ENCODE measurements around the gene ATP1A1. TPM values are rescaled to one million over a fixed set of nuclear protein-coding genes. Genes with fewer than 3 reads are reported as not detected.

ATP1A1 gene
- total RNA-seq, 2 donors from 2014 or later = 259 to 313 TPM

DNA sequence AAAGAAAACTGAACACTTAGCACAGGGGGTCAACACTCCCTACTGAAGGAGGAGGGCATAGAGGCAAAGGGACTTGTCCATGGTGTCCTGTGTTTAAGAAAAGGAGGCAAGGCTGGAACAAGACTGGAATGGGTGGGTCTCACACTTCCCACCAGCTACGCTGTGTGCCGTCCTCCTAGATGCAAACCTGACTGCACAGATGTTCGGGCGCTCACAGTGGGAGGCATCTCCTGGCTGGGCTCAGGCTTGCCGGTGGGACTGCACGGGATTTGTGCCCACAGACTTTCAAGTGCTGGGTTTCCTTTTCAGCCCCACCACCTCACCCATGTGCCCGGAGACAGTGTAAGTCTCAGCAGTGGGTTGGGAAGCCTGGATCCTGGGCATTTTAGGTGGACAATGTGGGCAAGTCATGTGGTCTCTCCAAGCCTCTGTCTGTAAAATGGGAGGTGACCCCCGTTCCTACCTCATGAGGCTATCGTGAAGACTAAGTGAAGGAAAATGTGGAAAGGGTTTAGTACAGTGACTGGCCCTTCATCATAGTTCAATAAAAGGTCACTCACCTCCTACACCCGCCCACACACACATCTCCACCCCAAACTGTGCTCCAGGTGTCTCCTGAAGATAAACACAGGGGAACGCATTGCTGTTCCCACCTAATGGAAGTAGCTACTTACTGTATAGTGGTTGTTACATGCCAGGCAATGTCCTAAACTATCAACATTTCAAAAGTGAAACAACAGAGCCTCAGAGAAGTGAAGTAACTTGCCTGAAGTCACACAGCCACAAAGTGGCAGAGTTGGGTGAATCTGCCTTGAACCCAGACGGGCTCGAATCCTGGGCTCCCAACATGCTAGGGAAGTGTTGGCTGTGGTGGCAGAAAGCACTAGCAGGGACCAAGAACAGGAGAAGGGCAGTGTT is 36.0 kb downstream of the ATP1A1 start:
- H3K4me3 Mint-ChIP-seq = no peak overlapping the region
- ATAC-seq = no peak
- no peak for DNase-seq
- H3K27me3 Mint-ChIP-seq = no peaks in the 10 kb centered on the region
- peaks cover 25% of the 10 kb centered on the region for H3K4me1 Mint-ChIP-seq
- H3K9me3 ChIP-seq (ENCODE audit: control insufficient read depth, low read length, poor library complexity, severe bottlenecking) = no peaks in the 10 kb centered on the region
- peaks cover 10% of the 10 kb centered on the region for H3K36me3 Mint-ChIP-seq (ENCODE audit: low read depth)
- H3K27ac Mint-ChIP-seq = peak overlapping the region; percentile 27

DNA sequence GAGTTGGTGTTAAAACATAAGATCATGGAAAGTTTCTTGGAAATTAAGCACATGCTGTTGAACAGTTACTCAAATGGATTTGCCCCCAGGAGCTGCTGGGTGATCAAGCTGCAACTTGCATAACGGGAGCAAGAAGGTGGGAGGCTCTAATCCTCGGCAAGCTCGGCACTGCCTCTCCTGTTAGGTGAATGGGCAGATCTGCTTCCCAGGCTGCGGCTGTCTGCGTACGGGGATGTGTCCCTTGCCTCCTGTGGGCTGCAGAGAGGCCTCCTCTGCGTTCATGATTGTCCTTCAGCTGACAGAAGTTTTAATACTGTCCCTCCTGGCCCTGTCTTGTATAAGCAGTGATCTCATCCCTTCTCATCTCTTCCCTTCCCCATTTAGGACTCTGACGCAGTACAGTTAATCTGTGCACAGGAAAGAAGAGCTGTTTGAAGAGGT is 36.7 kb downstream of the ATP1A1 start:
- H3K36me3 Mint-ChIP-seq (ENCODE audit: low read depth) = peaks cover 10% of the 10 kb centered on the region
- H3K9me3 ChIP-seq (ENCODE audit: control insufficient read depth, low read length, poor library complexity, severe bottlenecking) = no peaks in the 10 kb centered on the region
- no peak overlapping the region for H3K4me3 Mint-ChIP-seq
- ATAC-seq (no peak), DNase-seq (no peak)
- no peaks in the 10 kb centered on the region for H3K27me3 Mint-ChIP-seq
- H3K4me1 Mint-ChIP-seq = peaks cover 26% of the 10 kb centered on the region
- peak overlapping the region; percentile 27 for H3K27ac Mint-ChIP-seq

DNA sequence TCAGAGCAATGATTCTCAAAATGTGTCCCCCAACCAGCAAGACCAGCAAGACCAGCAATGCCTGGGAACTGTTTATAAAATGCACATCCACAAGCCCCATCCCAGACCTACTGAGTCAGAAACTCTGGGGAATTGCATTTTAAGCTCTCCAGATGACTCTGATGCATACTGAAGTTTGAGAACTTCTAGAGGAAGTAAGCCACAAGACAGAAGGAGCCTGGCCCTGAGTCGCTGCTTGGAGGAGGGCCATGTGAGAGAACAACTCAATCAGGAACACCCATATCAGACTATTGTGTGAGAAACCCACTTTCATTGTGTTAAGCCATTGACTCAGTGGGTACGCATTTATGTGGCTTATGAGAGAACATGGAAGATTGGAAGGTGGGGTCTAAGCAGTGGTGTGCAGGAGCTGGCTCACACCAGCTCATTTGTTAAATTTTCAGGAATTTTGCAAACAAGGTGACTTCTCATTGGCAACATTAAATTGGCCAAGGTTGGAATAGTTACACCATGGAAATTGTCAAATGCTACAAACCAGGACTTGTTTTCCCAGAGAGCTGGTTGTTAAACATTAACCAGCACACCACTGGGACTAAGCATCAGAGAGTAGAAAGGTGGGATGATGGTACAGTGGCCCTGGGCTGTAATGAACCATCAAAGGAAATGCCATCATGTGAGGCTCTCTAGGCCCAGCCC is 38.9 kb downstream of the ATP1A1 start:
- H3K9me3 ChIP-seq (ENCODE audit: control insufficient read depth, low read length, poor library complexity, severe bottlenecking) = no peaks in the 10 kb centered on the region
- DNase-seq (no peak), ATAC-seq (no peak)
- H3K27me3 Mint-ChIP-seq = no peaks in the 10 kb centered on the region
- H3K27ac Mint-ChIP-seq = no peak overlapping the region
- peaks cover 30% of the 10 kb centered on the region for H3K4me1 Mint-ChIP-seq
- peaks cover 1% of the 10 kb centered on the region for H3K36me3 Mint-ChIP-seq (ENCODE audit: low read depth)
- H3K4me3 Mint-ChIP-seq = no peak overlapping the region

DNA sequence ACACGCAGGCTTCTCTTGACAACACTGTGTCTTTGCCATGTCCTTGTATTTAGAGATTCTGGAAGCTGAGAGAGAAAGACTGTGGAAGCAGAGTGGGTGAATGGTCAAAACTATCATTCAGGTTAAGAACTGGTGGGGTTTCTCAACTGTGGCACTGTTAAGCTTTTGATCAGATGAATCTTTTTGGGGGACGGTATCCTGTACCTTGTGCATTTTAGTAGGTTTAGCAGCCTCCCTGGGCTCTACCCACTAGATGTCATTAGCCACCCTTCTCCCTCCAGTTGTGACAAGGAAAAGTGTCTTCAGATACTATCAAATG is 39.4 kb downstream of the ATP1A1 start:
- Mint-ChIP-seq H3K27ac (no peak overlapping the region), H3K27me3 (no peaks in the 10 kb centered on the region), H3K4me3 (no peak overlapping the region), H3K4me1 (peaks cover 31% of the 10 kb centered on the region), H3K36me3 (ENCODE audit: low read depth) (no peaks in the 10 kb centered on the region)
- DNase-seq (no peak), ATAC-seq (no peak)
- H3K9me3 ChIP-seq (ENCODE audit: control insufficient read depth, low read length, poor library complexity, severe bottlenecking) = no peaks in the 10 kb centered on the region

DNA sequence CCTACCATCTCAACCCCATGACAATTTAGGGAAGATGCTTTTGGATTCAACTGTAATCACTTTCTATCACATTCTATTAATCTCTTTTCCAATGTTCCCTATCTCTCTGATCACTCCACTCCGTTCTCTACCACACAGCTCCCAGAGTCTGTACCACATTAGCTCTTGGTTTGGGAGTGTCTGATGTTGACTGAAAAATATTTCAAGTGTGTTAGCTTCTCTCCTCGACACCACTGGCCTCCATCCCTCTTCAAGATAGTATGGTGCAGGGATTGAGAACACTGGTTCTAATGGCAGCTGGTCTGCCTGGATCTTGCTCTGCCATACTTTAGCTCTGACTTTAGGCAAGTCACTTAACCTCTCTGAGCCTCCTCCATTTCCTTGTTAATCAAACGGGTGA is 39.9 kb downstream of the ATP1A1 start:
- H3K27ac Mint-ChIP-seq = no peak overlapping the region
- H3K36me3 Mint-ChIP-seq (ENCODE audit: low read depth) = no peaks in the 10 kb centered on the region
- peaks cover 31% of the 10 kb centered on the region for H3K4me1 Mint-ChIP-seq

DNA sequence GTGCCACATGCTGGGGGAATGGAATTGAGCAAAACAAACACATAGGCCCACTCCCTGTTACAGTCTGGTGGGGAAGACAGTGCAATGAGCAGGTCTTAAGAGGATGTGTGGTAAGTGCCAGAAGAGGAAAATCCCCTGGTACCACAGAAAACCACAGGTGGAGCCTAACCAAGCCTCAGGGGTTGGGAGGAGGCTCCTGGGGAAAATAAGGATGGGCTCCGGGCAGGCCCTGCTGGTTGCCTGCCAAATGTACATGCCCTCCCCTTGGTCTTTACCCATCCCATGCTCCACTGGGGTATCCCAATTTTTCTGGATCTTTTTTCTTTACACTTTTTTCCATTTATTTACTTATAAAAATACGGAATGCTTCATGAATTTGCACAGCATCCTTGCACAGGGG is 40.4 kb downstream of the ATP1A1 start:
- H3K27me3 Mint-ChIP-seq = no peaks in the 10 kb centered on the region
- peak overlapping the region; percentile 44 for H3K27ac Mint-ChIP-seq
- ATAC-seq (no peak), DNase-seq (no peak)
- H3K4me3 Mint-ChIP-seq = no peak overlapping the region
- H3K4me1 Mint-ChIP-seq = peaks cover 35% of the 10 kb centered on the region
- no peaks in the 10 kb centered on the region for H3K36me3 Mint-ChIP-seq (ENCODE audit: low read depth)
- H3K9me3 ChIP-seq (ENCODE audit: control insufficient read depth, low read length, poor library complexity, severe bottlenecking) = no peaks in the 10 kb centered on the region

More for the DNA sequence above, 39.9 kb downstream of the ATP1A1 start:
- Mint-ChIP-seq H3K27me3 (no peaks in the 10 kb centered on the region), H3K4me3 (no peak overlapping the region)
- DNase-seq (no peak), ATAC-seq (no peak)
- no peaks in the 10 kb centered on the region for H3K9me3 ChIP-seq (ENCODE audit: control insufficient read depth, low read length, poor library complexity, severe bottlenecking)

DNA sequence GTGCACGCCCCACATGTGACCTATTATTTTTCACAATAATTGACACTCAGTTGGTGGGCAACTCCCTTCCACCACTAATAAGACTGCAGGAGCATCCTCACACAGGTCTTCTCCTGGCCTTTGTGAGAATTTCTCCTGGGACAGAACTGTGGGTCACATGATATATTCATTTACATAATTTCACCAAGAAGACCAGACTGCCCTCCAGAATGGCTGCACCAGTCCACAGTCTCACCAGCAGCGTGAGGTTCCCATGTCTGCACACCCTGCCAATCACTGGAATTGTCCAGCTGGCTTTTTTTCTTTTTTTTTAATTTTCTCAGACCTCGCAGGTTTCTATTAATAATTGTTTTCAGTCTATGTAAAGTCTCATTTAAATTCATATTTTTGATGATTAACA is 41.3 kb downstream of the ATP1A1 start:
- no peaks in the 10 kb centered on the region for H3K9me3 ChIP-seq (ENCODE audit: control insufficient read depth, low read length, poor library complexity, severe bottlenecking)
- no peak for ATAC-seq
- Mint-ChIP-seq H3K4me3 (no peak overlapping the region), H3K27me3 (no peaks in the 10 kb centered on the region), H3K36me3 (ENCODE audit: low read depth) (no peaks in the 10 kb centered on the region), H3K4me1 (peaks cover 34% of the 10 kb centered on the region), H3K27ac (peak overlapping the region; percentile 44)
- no peak for DNase-seq

DNA sequence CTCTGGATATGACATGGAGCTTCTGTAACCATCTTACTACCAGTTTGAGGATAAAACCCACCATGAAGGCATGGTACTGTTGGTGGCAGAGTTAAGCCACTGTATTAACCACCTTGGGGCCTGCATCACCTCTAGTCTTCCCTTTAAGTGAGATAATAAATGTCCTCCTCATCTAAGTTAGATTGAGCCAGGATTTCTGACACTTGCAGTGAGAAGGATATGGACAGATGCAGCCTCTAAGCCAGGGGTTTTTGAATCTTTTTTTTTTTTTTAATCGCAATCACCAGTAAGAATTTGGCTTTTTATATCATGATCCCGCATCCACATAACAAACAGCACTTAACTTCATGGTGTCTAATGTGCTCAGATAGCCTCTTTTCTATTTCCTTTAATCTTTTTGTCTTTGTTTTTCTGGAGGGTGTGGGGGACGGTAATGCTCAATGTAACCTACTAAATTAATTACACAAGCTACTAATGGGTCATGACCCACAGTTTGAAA is 42.2 kb downstream of the ATP1A1 start:
- no peaks in the 10 kb centered on the region for H3K9me3 ChIP-seq (ENCODE audit: control insufficient read depth, low read length, poor library complexity, severe bottlenecking)
- Mint-ChIP-seq H3K27ac (peak overlapping the region; percentile 44), H3K36me3 (ENCODE audit: low read depth) (no peaks in the 10 kb centered on the region), H3K27me3 (no peaks in the 10 kb centered on the region), H3K4me1 (peaks cover 33% of the 10 kb centered on the region), H3K4me3 (no peak overlapping the region)
- DNase-seq (no peak), ATAC-seq (no peak)

DNA sequence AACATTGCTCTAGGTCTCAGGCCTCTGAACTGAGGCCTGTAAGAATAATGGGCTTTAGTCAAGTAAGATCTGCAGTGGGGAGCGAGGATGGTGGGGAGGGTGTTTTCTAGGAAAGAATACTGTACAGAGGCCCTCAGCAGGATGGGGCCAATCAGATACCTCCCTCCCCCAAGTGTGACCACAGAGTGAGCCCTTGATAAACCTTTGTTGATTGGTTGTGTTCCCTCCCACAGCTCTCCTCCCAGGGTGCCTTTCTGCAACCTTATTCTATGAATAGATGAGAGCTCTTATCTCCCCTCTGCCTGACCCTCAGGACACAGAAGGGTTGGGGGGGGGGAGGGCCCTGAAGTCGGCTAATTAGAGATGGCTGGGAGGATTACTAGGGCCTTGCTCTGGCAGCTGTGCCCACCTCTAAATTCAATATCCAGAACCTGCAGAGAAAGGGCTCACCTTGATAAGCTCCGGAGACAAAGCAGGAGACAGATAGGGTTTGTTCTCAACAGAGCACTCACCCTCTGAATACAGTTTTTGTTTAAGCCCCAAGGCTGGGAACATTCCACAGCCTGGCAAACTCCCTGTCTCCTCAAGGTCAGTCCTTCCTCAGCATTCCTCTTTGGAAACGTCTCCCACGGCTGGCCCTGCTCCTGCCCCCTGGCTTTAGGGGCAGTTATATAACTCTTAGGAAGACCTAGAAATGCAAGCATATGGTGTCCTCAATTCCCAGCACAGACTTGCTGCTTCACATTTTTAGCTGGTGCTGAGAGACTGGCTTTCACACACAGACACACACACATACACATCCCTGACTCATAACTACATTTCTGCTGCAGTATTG is 42.9 kb downstream of the ATP1A1 start:
- H3K9me3 ChIP-seq (ENCODE audit: control insufficient read depth, low read length, poor library complexity, severe bottlenecking) = no peaks in the 10 kb centered on the region
- no peak for DNase-seq
- Mint-ChIP-seq H3K27me3 (no peaks in the 10 kb centered on the region), H3K4me1 (peaks cover 33% of the 10 kb centered on the region), H3K36me3 (ENCODE audit: low read depth) (no peaks in the 10 kb centered on the region), H3K4me3 (no peak overlapping the region), H3K27ac (peak overlapping the region; percentile 44)
- no peak for ATAC-seq

DNA sequence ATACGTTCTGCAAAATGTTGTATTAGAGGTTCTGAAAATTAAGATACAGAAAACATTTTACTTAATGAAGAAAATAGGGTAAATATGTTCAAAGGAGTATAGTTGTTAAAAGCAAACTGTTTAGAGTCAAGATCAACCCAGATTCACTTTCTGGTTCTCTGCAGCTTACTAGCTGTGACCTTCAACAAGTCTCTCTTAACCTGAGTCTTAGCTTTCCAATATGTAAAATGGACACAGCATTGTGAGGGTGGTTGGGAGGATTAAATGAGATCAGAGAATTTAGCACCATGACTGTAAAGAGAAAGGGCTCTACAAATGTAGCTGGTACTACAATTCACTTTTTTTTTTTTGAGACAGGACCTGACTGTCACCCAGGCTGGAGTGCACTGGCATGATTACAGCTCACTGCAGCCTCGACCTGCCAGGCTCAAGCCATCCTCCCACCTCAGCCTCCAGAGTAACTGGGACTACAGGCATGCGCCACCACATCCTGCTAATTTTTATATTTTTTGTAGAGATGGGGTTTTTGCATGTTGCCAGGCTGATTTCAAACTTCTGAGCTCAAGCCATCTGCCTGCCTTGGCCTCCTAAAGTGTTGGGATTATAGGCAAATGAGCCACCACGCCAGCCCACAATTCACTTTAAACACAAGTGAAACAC is 43.9 kb downstream of the ATP1A1 start:
- peaks cover 4% of the 10 kb centered on the region for H3K27me3 Mint-ChIP-seq
- DNase-seq (no peak), ATAC-seq (no peak)
- no peaks in the 10 kb centered on the region for H3K9me3 ChIP-seq (ENCODE audit: control insufficient read depth, low read length, poor library complexity, severe bottlenecking)
- H3K4me1 Mint-ChIP-seq = peaks cover 33% of the 10 kb centered on the region
- peak overlapping the region; percentile 95 for H3K27ac Mint-ChIP-seq
- no peaks in the 10 kb centered on the region for H3K36me3 Mint-ChIP-seq (ENCODE audit: low read depth)
- H3K4me3 Mint-ChIP-seq = peak overlapping the region; percentile 92

DNA sequence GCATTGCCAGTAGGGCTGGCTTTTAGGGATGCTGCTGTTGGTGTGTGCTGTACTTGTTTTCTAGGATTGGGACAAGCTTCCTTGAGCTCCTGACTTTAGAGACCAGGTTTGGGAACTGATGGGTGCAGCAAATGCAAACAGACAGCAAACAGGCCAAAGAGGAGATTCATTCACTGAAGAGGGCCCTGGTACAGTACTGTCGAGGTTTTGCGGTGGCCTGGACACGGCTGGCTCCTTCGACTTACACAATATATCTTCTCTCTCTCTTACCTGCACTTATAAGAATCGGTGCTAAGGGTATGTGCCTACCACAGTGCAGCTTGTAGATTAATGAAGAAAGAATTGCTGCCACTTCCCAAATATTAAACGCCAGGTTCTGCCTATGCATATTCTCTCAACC is 44.6 kb downstream of the ATP1A1 start:
- Mint-ChIP-seq H3K36me3 (ENCODE audit: low read depth) (no peaks in the 10 kb centered on the region), H3K27me3 (peaks cover 5% of the 10 kb centered on the region), H3K4me1 (peaks cover 33% of the 10 kb centered on the region), H3K4me3 (peak overlapping the region; percentile 92), H3K27ac (peak overlapping the region; percentile 95)
- no peak for ATAC-seq
- no peaks in the 10 kb centered on the region for H3K9me3 ChIP-seq (ENCODE audit: control insufficient read depth, low read length, poor library complexity, severe bottlenecking)
- DNase-seq = no peak

DNA sequence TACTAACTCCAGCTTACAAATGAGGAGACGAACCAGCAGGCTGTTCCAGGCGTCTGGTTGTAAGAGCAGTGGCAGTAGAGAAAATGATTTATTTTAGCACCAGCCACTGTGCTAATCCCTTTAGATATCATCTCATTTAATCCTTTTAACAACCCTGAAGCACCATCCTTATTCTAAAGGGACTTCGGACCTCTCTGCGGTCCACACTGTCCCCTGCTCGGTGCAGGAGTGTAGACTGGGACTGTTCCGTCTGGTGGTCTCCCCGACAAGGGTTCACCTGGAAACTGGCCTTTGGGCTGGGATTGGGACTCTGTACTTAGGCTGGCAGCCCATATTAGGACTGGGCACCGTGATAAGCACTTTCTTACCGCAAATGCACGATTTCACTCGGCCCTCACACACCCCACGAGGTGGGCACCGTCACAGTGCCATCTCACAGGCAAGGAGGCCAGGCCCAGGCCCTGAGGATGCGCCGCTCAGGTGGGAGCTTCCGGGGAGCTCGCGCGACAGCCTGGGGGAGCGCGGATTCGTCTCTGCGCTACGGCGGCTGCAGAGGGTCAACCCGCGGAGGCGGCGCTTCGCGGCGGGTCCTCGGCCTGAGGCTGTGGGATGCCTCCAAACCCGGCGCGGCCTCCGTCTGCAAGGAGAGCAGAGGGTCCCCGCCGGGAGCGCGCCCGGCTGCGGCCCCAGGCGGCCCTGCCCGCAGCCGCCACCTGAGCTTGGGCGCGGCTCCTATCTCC is 45.2 kb downstream of the ATP1A1 start:
- H3K4me1 Mint-ChIP-seq = peaks cover 33% of the 10 kb centered on the region
- DNase-seq (peak; percentile 75 to 80 (median 78)), ATAC-seq (peak; percentile 97)
- no peaks in the 10 kb centered on the region for H3K36me3 Mint-ChIP-seq (ENCODE audit: low read depth)
- peaks cover 8% of the 10 kb centered on the region for H3K27me3 Mint-ChIP-seq
- peak overlapping the region; percentile 92 for H3K4me3 Mint-ChIP-seq
- no peaks in the 10 kb centered on the region for H3K9me3 ChIP-seq (ENCODE audit: control insufficient read depth, low read length, poor library complexity, severe bottlenecking)
- H3K27ac Mint-ChIP-seq = peak overlapping the region; percentile 95

Measured in T-helper 17 cell (primary cell).